Bladder microvascular endothelial cell (primary cell): ENCODE measurements around the gene TMEM169. TPM values are rescaled to one million over a fixed set of nuclear protein-coding genes. Genes with fewer than 3 reads are reported as not detected.

Experiments used
- total RNA-seq: library from RNA; depleted of rRNA; stranded (reverse); fragments of >200 nt; gene quantifications from 2 replicates; pipeline ENCODE4 v1.2.3, GENCODE V29; 2014

TMEM169 gene, protein sequence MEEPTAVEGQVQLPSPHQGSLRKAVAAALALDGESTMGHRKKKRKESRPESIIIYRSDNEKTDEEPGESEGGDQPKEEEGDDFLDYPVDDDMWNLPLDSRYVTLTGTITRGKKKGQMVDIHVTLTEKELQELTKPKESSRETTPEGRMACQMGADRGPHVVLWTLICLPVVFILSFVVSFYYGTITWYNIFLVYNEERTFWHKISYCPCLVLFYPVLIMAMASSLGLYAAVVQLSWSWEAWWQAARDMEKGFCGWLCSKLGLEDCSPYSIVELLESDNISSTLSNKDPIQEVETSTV
- total RNA-seq = under 0.01 and 0.50 TPM in 2 replicates

GRCh38 chr2:216081487-216082116, at the start of gene TMEM169, which contains the start of gene PECR:
TMEM169 (plus strand) TSS chr2:216081919; CDS start chr2:216095964, 14,045 bp downstream.
PECR (minus strand) TSS chr2:216081809; CDS start chr2:216081741, 68 bp downstream.

DNA sequence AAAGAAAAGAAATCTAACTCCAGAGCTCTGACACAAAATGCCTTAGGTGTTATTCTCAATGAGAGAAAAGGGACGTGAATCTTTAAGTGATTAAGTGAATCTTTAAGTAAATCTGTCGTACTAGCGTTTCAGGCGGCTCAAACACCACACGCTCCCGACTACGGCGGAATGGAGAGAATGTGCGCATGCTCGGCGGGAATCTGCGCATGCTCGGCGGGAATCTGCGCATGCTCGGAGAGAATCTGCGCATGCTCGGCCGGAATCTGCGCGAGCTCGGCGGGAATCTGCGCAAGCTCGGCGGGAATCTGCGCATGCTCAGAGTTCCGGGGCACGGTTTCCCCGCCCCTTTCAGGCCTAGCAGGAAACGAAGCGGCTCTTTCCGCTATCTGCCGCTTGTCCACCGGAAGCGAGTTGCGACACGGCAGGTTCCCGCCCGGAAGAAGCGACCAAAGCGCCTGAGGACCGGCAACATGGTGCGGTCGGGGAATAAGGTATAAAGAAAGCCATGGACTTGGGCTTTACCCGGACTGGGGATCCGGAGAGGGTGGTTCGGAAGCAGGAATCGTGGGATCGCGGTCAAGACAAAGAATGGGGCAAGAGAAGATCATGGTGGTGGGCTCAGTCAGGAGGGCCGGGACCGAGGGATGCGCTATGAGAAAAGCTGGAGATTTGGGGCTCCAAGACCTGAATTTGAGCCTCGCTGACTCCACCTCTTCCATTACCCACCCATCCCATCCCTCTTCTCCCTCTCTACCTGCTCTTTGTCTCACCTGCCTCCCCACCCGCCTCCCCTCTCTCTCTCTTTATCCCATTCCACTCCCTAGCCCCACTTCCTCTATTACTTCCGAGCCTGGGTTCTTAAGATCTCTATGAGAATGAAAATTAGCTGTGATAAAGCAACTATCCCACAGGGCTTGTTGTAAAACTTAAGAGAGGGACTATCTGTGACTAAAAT, 27.5 kb downstream of the TMEM169 start, which contains the start of gene XRCC5:
XRCC5 (plus strand) TSS at position 382 of the 955 bp plus-strand sequence; CDS start at position 471, 89 bp downstream.

Other genes with a start within 250 kb of the TMEM169 start
- gene MREG, start 68.4 kb upstream of the TMEM169 start, total RNA-seq = 1.9 and 3.0 TPM in 2 replicates
- 6.5 and 19.9 TPM in 2 replicates for gene PECR, start 110 bp upstream of the TMEM169 start, total RNA-seq
- 170 and 284 TPM in 2 replicates for gene XRCC5, start 27.4 kb downstream of the TMEM169 start, total RNA-seq